Stromal cell of bone marrow (primary cell): ENCODE data around the gene AVPR2.

Experiments
- DNase-seq: peaks from one replicate; pipeline ENCODE4 v3.0.0-alpha.2; 2012; ENCODE audit warnings: low read depth

The AVPR2 gene

DNA sequence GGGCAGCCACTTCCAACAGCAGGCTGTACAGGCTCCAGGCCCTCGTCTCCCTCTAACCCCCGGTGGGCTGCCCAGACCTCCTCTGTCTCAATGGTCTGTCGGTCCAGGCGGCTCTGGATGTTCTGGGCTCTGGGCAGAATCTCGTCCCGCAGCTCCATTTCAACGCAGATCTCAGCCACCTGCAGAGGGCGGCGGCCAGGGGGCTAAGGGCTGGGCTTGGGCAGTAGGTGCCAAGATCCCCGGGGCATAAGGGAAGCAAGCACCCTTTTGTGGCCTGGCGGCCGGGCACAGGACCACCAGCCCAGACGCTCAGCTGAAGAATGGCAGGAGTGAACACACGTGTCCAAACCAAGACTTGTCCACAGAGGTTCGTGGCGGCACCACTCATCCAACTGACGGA is 9.2 kb downstream of the AVPR2 start:
- DNase-seq = no peak

DNA sequence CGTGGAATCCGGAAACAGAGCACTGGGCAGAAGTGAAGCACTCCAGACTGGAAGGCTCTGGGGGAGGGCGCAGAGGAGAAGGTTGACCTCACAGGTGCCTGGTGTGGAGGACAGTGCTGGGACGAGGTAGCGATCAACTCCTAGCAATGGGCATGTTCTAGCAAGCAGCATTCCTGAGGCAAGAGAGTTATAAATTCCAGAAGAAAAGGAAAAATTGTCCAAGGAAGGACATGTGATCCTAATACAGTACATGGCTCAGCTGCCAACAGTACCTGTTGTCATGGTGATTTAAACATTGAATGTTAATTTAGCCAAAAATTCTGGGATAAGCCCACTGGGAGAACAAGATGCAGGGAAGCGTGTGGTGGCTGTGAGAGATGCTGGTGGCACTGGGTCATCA is 13.4 kb downstream of the AVPR2 start:
- DNase-seq = no peak

DNA sequence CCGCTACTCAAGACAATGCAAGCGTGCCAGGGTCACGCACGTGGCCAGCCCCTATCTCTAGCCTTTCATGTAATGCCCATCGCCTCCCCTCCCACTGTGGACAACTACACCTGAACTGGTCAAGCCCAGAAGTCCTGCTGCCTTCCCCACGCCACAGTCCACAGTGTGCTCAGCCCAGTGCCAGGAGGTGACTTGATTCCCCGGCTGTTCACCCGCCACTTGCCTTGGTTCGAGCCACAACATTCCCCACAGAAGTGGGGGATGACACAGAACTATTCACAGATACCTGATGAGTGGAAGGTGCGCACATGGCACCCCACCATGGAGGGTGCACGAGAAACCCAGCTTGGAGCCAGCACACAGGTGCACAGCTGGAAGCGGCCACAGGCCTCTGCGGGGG is 14.8 kb downstream of the AVPR2 start:
- no peak for DNase-seq

DNA sequence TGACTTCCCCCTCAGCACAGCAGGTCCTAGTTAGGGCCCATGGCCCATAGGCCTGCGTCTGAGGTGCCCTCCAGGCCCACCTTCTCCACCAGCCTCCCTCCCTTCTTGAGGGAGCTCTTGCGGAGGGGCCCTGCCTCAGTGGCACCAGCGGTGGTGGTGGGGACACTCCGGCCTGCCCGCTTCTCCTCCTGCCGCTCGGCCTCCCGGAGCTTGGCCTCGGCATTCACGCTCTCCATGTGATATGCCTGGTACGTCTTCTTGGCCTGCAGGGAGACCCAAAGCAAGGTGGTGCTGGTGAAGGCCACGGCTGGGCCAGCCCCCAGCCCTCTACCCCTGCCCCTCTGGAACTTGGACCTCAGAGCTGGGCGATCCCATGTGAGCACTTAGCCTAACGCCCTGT is 16.1 kb downstream of the AVPR2 start:
- DNase-seq = no peak

DNA sequence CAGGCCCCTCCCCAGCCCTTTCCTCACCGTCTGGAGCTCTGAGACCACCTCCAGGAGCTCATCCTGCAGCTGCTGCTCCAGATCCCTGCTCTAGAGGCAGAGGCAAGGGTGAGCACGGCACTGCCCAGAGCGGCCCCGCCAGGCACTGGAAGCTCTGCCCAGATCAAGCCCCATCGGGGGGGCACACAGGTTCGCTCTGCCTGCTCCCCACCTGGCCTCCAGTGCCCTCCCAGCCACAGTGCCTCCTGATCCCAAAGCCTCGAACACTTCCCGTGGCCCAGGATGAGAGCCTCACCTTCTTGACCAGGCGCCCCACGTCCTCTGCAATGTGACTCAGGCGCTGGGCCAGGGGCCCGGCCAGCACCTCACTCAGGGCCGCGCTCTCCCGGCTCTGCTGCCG is 16.6 kb downstream of the AVPR2 start:
- DNase-seq = no peak

DNA sequence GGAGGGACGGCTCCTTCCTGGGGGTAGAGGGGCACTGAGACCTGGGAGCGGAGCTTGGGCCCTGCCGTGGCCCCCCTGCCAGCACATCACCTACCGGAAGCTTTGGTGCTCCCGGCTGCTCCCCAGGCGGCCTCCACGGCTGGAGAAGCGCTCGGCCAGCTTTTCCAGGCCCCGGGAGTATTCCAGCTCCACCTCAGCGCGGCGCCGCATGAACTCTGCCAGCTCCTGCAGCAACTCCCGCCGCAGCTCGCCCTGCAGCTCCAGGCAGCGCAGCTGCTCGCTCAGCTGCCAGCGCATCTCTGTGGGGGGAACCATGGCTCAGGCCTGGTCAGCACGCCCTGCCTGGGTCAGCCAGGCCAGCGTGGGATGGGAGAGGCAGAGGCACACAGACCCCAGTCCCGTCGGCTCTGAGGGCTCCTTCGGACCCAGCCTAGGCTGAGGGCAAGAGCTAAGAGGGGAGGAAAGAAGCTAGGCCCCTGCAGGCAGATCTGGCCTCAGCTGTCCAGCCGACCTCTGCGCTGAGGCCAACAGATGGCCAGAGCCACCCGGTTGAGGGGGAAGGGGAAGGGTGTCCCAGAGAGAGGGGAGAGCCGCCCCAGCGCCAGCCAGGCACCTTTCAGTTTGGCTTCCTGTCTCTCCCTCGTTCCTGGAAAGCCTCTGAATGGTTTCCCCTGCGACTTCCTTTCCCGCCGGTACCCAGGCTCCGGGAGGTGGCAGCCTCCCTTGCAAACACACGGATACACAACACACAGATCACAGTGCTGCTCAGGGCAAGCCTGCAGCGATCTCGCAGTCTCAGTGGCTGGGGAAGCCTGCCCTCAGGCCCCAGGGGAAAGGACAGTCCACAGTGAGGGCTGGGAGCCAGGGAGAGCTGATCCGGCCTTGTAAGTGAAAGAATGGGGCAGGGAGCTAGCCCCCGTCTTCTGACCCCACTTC is 17.3 kb downstream of the AVPR2 start:
- DNase-seq = no peak

DNA sequence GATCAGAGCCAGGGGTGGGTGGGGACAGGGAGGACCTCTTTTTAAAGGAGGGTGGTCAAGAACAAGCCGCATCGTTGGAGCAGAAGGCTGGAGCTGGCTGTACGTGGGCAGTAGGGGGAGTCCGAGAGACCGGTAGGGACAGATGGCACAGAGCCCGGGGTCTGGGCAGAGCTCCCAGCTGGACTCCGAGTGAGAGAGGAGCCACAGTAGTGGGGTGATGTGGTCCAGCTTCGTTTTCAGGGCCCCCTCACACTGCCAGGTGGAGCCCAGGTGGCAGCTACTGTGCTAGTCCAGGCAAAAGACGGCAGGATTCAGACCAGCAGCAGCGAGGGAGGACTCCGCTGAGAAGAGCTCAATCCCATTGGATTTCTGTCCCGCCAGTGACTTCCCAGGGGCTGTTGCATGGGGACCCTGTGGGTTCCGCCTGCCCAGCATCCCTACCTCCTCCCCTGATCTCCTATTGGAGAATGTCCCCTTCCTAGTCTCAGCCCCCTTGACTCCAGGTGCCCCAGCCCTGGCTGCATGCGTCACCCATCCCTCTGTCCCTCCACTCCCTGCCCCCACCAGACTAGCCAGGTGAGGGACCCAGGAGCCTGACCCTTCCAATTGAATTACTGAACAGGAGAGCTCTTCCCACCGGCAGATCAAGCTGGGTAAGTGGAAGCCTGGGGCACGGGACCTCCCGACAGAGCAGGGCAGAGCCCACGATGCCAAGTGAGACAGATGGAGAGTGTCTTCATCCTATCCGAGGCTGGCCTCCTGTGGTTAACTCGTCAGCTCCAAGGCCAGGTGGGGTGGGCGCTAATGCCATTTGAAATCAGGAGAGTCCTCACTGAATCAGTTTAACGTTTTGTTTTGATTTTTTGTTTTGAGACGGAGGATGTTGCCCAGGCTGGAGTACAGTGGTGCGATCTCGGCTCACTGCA is 18.7 kb downstream of the AVPR2 start:
- DNase-seq = no peak

DNA sequence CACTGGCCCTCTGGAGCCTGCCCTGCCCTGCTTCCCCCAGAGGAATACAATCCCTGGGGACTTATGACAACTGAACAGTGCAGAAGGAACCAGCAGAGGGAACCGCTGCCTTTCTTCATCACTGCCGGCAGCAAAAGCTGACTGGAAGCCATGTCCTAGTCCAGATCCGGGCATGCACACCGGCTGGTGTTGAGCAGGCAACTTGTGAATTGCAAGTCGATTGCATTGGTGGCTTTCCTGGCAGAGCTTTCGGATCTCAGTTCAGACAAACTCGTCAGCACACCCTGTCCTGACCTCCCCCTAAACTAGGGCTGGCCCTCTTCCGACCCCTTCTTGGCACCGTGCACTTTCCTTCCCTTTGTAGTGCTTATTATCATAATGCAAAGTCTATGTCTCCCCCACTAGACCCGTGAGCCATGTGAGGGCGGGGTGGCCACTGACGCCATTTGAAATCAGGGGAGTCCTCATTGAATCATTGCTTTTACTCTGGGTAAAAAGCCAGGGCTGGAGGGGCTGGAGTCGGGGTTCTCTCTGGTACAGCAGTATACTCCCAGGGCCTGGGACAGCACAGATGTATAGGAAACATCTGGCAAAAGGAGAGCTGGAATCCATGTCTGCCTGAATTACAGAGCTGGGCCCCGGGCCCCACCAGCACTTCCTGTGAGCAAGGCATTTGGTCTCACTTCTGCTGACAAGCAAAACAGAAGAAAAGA is 19.8 kb downstream of the AVPR2 start:
- no peak for DNase-seq

DNA sequence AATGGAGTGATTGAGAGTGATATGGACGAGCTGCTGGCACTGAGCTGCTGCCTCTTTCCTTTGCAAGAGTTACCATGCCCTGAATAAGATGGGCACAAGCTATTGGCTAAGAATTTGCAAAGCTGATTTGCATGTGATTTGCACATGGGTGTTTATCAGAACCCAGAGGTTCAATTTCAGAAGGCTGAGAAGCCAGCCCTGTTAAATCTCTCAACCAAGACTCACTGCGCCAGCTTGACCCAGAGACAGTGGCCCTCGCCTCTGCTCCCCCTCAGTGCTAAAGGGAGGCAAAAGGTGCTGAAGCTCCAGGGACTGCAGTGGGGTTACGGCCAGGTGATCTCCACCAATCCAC is 20.9 kb downstream of the AVPR2 start:
- no peak for DNase-seq

DNA sequence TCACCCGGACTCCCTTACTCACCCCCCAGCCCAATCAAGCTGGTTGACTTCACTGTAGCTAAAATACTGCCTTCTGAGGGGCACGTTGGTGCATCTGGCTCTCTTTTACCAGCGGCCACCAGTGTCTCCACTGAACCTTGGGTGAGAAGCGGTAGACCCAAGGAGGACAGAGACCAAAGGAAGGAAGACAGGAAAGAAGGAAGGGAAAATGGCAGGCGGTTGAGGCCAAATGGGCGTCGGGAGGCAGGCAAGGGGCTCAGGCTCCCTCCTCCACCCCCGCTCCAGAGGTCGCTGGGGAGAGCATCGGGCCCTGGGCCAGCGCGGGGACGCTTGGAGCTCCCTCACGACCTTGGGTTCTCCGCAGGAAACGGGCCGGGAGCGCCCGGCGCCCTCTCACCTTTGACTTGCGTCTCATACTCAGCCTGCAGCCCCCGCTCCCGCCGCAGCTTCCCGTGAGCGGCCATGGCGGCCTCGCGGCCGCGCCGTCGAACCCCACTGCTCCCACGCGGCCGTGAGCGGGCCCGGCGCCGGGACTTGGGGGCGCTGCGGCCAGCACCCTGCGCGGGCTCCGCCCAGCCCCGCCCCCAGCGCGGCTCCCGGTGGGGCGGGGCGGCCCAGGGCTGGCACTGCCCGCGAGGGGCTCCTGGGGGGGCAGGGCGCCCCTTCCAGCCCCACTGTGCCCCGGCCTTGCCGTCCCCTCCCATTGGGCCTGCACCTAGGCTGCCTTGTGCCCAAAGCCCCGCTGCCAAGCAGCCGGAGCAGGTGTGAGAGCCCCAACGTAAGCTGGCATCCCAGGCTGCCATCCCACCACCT is 21.5 kb downstream of the AVPR2 start, which contains the start of gene ARHGAP4:
ARHGAP4 (minus strand) TSS at position 526 of the 813 bp plus-strand sequence; CDS start at position 464, 62 bp downstream.
- DNase-seq = no peak

DNA sequence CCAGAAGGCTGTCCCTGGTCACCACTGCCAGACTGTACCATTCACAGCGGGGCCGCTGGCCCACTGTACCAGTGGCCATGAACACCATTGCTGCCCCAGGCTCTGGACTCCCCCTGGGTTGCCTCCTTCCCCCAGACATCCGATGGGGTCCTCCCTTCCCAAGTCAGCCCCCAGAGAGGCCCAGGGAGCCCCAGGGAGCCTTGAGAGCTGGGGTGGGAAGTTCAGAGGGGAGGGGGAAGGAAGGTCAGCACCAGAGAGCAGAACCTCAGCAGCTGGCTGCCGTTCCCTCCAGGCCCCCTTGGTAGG is 22.0 kb downstream of the AVPR2 start:
- no peak for DNase-seq

DNA sequence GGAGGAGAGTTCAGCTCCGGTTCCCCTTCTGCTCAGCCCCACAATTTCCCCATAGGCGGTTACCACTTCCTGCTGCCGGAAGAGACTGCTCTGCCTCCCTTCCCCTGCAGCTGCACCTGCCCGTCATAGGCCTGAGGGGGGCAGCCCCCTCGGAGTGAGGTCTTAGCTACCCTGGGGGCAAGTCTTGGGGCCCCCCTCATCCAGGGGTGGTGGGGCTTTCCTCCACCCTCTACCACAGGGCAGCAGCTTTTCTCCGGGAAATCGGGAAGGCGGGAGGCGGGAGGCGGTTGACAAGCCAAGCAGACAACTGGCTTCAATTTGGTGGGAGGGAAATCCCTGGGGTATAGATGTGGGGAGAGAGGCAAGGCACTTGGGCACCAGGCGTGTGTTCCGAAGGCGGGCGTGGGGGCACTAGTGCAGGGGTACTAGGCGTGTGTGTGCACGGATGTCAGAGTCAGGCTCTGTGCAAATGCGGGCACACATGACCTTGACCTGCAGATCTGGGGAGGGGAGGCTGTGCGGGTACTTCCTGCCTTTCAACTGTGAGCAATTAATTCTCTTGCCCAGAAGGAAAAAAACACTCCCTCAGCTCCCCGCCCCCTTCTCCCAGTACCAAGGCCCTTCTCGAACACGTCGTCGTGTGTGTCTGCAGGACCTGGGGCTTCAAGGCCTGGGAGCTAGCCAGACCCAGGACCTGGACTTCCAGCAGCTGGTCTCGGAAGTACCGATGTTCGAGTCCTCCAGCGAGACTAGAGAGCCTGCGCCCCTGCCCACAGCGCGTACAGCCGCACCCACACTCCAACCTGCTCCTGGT is 22.6 kb downstream of the AVPR2 start:
- DNase-seq = no peak

DNA sequence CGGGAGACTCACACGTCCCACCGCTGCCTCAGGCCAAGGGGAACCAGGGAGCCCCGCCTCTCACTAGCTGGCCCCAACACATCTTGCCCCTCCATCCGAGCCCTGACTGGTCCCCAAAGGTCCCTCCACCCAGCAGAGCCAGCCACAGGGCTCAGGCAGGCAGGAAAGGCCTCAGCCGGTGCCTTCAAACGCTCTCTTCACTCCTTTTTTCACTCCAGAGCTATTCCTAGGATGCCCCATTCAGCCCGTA is 23.1 kb downstream of the AVPR2 start:
- DNase-seq = no peak

DNA sequence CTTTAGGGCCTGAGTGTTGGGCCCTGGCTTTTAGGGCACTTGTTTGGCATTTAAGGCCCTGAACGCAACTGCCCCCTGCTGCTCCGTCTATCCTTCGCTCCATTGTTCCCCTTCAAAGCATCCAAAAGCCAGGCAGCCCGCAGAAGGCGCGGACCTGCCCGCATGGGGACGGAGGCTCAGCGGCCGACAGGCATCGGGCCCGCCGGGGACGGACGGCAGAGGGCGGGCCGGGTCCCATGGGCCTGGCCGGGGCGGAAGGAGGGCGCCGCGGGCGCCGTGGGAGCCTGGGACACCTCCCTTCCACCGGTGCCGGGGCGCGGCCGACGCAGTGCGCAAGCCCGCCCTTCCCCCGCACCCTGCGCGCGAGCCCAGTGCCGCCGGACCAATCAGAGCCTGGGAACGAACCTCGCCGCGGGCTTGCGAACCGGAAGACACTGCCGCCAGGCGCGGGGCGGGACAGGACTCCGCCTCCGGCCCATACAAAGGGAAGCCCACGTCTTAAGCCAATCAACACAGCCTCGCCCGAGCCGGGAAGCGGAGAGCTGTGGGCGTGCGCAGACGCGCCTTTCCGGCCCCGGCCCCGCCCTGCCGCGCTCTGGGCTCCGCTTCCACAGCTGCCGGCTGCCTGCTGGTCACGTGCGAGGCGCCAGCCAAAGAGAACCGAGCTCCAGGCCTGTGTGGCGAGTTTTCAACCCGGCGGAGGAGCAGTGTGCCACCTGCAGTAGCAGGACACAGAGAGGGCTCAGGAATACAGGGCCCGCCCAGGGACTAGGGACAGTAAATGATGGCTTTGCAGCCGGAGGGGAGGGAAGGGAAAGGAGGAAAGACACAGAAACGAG is 23.7 kb downstream of the AVPR2 start:
- DNase-seq = peak; percentile 93

DNA sequence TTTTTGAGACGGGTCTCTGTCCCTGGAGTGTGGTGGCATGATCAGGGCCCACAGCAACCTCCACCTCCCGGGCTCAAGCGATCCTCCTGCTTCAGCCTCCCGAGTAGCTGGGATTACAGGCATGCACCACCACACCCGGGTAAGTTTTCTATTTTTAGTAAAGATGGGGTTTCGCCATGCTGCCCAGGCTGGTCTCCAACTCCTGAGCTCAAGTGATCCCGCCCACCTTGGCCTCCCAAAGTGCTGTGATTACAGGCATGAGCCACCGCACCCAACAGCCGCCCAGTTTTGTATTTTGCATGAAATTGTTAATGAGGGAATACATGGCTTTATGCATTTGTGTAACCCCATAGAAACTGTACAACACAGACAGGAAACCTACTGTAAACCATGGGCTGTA is 24.4 kb downstream of the AVPR2 start:
- no peak for DNase-seq

DNA sequence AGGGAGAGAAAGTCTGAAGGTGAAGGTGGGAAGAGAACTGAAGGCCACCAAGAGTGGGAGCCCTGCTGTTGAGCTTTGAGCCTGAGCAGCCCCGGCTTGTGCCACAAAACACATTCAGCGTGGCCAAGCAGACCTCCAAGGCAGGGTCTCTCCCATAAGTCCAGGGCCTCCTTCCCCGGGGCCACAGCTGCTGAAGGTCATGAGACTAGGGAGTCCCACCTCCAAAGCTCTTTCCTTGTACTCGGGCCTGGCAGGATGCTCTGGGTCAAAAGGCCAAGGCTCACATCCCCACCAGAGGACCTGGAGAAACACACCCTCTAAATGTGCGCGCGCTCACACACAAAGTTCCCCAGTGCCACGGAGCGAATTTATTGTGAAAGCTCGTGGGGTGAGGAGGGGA is 25.1 kb downstream of the AVPR2 start:
- no peak for DNase-seq

DNA sequence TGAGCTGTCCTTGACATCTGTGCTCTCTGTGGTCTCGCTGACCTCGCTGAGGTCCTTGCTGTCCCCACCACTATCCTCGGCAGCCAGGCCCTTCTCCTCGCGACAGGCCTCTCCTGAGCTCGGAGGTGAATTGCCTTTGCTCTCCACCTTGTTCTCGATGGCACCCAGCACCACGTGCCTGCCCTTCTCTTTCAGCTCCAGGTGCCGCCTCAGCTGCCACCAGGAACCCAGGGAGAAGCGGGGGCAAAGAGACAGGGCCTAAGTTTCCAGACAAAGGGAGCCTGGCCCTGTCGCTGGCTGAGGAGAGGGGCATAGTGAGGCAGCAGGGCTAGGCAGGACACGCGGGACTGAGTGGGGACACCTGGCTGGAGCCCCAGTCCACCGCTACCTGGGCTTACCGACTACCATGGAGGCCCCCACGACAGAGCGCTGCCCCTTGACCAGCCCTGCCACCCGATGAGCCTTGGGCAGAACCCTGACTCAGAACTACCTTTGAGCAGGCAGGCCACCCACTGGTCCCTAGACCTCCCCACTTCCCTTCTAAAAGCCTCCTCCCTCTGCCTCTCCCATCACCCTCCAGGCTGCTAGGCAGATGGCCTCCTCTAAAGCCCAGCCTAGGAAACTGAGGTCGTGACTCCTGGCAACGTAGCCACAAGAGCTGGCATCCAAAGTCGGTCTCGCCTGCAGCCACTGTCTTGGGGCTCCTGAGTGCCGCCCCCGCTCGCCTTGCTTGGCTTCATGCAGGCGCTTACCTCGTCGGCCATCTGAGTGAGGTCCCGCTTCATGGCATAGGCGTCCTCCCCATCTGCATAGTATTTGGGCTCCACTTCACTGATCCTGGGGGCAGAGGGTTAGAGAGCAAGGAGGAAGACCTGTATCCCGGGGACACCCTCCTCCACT is 25.8 kb downstream of the AVPR2 start:
- DNase-seq = no peak

DNA sequence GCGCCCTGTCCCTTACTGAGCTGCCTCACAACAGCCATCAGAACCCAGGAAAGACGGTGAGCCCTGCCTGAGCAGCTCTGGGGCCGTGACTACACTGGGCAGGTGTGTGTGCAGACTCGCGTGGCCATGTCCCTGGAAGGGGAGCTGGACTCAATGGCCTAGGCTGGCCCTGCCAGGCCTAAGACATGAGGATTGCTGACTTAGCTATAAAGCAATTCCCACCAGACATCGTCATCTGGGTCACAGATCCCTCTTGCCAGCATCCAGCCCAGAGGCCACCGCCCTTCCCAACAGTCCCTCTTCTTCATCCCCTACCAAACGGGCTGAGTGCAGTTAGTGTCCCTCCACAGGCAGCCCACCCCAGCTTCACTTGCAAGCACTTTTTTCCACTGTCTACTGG is 26.7 kb downstream of the AVPR2 start:
- no peak for DNase-seq

DNA sequence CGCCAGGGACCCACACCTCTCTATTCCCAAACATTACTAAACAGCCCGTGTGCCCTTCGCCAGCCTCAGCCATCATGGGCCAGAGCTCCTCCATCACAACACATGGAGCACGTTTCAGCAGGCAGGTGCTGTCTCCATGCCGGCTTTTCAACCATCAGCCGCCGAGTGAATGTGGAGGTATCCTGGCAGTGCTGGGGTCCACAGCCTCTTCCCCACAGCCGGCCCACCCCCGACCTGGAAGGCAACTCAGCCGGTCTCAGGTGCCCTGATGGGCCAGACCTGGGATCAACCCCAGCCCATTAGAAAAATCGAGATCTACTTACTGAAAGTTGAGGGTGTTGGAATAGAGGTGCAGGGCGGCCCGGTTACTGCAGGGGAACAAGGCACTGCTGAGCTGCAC is 27.3 kb downstream of the AVPR2 start:
- no peak for DNase-seq
